HG02938 (cell line): ENCODE results near the gene CAVIN3.

Source experiments
- ATAC-seq: cut with Tn5 transposase; IDR thresholded peaks from one replicate; pipeline ENCODE4 v1.9.1; 2021; ENCODE audit warnings: mild to moderate bottlenecking, moderate library complexity; ENCODE audit not compliant: unreplicated experiment

CAVIN3 gene

DNA sequence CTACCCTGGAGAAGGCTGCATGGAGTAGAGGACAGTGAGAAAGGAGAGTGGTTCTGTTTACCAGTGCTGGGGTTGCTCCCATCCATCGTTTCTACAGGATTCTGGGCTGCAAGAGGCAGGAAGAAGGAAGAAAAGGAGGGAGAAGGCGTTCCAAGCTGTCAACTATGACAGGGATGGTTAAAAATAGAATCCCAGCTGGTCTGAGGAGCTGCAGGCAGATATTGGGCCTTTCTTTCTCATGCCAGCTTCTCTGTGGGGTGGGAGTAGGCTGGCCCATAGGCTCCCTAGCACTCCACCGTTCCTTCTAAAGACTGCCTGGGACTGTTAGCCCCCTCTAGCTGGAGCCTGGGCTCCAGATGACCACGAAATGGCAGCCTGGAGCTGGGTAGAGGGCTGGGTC, 47.1 kb downstream of the CAVIN3 start:
- ATAC-seq: no peak

DNA sequence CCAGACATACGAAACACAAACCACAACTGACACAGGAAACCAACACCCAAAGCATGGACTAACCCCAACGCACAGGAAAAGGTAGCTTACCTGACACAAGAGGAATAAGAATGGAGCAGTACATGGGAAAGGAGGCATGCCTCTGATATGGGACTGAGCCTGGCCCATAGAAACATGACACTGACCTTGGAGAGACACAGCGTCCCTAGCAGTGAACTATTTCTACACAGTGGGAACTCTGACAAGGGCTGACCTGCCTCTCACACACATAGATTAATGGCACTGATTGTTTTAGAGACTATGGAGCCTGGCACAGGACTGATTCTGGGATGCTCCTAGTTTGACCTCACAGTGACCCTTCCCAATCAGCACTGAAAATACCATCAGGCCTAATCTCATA, 48.7 kb downstream of the CAVIN3 start:
- no peak for ATAC-seq

DNA sequence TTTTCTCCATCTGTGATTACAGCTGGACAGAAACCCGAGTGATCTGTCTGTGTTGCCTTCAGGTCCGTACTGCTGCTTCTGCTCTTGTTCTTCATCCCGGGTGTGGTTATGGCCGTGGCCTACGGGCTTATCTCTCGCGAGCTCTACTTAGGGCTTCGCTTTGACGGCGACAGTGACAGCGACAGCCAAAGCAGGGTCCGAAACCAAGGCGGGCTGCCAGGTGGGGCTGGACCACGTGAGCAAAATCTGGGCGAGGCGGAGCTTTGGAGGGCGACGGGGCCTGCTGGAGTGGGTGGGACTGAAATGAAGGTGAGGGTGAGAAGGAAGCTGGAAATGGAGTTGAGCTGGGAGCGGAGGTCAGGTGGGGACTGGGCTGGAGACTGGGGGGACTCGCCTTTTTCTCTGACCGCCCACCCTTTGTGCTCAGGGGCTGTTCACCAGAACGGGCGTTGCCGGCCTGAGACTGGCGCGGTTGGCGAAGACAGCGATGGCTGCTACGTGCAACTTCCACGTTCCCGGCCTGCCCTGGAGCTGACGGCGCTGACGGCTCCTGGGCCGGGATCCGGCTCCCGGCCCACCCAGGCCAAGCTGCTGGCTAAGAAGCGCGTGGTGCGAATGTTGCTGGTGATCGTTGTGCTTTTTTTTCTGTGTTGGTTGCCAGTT, 49.6 kb downstream of the CAVIN3 start:
- no peak for ATAC-seq

DNA sequence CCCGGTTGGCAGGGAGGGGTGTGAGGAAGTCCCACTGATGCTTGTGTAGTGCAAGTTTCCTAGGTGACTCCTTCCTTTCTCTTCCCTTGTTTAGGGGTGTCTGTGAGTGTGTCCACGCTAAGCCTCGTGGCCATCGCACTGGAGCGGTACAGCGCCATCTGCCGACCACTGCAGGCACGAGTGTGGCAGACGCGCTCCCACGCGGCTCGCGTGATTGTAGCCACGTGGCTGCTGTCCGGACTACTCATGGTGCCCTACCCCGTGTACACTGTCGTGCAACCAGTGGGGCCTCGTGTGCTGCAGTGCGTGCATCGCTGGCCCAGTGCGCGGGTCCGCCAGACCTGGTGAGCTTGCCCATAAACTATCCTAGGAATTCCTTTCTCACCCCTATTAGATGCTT, 50.3 kb downstream of the CAVIN3 start:
- ATAC-seq: no peak
